K562 (cell line): ENCODE measurements around the gene SLC39A13. TPM values are rescaled to one million over a fixed set of nuclear protein-coding genes. Genes with fewer than 3 reads are reported as not detected.
A peak's percentile ranks its signal among the peaks of the same experiment; 100 is the strongest.

Experiments
- CUX1 ChIP-seq: fragments of 200-800 bp; sonication (Bioruptor generic); IDR thresholded peaks from 2 replicates; pipeline ENCODE4 v1.6.1; 2016; ENCODE audit warnings: missing genetic modification characterization, missing compliant biosample characterization
- GABPB1 ChIP-seq: sonication (generic); formaldehyde crosslinking; IDR thresholded peaks from 2 replicates; pipeline ENCODE4 v1.8.0; 2022; ENCODE audit warnings: mild to moderate bottlenecking, missing genetic modification reagents
- GTF2E2 ChIP-seq: fragments of 200-800 bp; sonication (Bioruptor generic); IDR thresholded peaks from 2 replicates; pipeline ENCODE4 v1.6.1; 2016; ENCODE audit warnings: missing genetic modification characterization, missing compliant biosample characterization
- HMGN3 ChIP-seq: IDR thresholded peaks from 2 replicates; pipeline ENCODE4 v1.6.1; 2011; ENCODE audit warnings: borderline replicate concordance, low read depth, mild to moderate bottlenecking, mixed read lengths, low read length; ENCODE audit not compliant: insufficient read length; ENCODE audit errors: extremely low read depth
- MCM3 ChIP-seq: fragments of 450-650 bp; IDR thresholded peaks from 2 replicates; pipeline ENCODE4 v1.6.1; 2016
- POLR2A ChIP-seq: fragments of 450-650 bp; conservative IDR thresholded peaks from 2 replicates; pipeline ENCODE4 v1.6.1; 2016
- POLR2G ChIP-seq: fragments of 200-400 bp; formaldehyde crosslinking; IDR thresholded peaks from 2 replicates; pipeline ENCODE4 v1.6.1; 2017; ENCODE audit warnings: low read depth, mild to moderate bottlenecking, antibody characterized with exemption, low read length, moderate library complexity
- POU5F1 ChIP-seq: fragments of 150-350 bp; IDR thresholded peaks from 2 replicates; pipeline ENCODE4 v1.6.1; 2014; ENCODE audit warnings: borderline replicate concordance, low read length, low read depth, mild to moderate bottlenecking; ENCODE audit not compliant: partially characterized antibody
- RBM17 ChIP-seq: fragments of 200-400 bp; formaldehyde crosslinking; IDR thresholded peaks from 2 replicates; pipeline ENCODE4 v1.6.1; 2017; ENCODE audit warnings: low read depth, mild to moderate bottlenecking, low read length, borderline replicate concordance
- TCFL5 ChIP-seq: fragments of 250-450 bp; sonication (Bioruptor Pico); conservative IDR thresholded peaks from 2 replicates; pipeline ENCODE4 v1.6.1; 2021; ENCODE audit warnings: mild to moderate bottlenecking, moderate library complexity, matching md5 sums
- ZBTB7A ChIP-seq: IDR thresholded peaks from 2 replicates; pipeline ENCODE4 v1.6.1; 2011; ENCODE audit warnings: low read depth, mild to moderate bottlenecking, low read length, moderate library complexity, borderline replicate concordance; ENCODE audit not compliant: control insufficient read depth
- ZNF354B ChIP-seq: fragments of 250-450 bp; sonication (Bioruptor Pico); IDR thresholded peaks from 2 replicates; pipeline ENCODE4 v1.4.0; 2020
- ZNF668 ChIP-seq: fragments of 250-450 bp; sonication (Bioruptor Pico); IDR thresholded peaks from 2 replicates; pipeline ENCODE4 v1.8.0; 2022; ENCODE audit warnings: mild to moderate bottlenecking, inconsistent platforms
- ZNF830 ChIP-seq: fragments of 250-450 bp; sonication (Bioruptor Pico); IDR thresholded peaks from 2 replicates; pipeline ENCODE4 v1.5.0; 2021; ENCODE audit warnings: mild to moderate bottlenecking
- polyA plus RNA-seq, 8 experiments: library from polyadenylated mRNA; depleted of rRNA in 4 of 8; stranded (reverse) in 5 of 8; unstranded in 3 of 8; fragments of >200 nt; fragmentation: Nextera tagmentation in 2 of 8; fragmentation: Illumina TruSeq in 1 of 8; extraction: Ambion mirVana in 2 of 8; extraction: Trizol in 1 of 8; gene quantifications; 2 replicates each; pipeline versions ENCODE4 v1.2.1 to v1.2.3, GENCODE V29; 2011 to 2014; ENCODE audit warnings: inconsistent platforms in 1 of 8, missing spikeins in 1 of 8
- total RNA-seq, 7 experiments: library from RNA; depleted of rRNA in 6 of 7; stranded (reverse); fragments of >200 nt in 6 of 7; fragmentation: Illumina TruSeq in 2 of 7; extraction: Trizol in 2 of 7; gene quantifications; 2 replicates each; pipeline versions ENCODE4 v1.2.1 to v1.2.3, GENCODE V29; 2011 to 2021; ENCODE audit warnings: low replicate concordance in 1 of 7
- TF ChIP-seq, protein P1 (sequence below): fragments of 450-650 bp; formaldehyde crosslinking; IDR thresholded peaks from 2 replicates; pipeline ENCODE4 v1.4.0; 2020; ENCODE audit warnings: mild to moderate bottlenecking, moderate library complexity
- TF ChIP-seq, protein P2 (sequence below): fragments of 150-350 bp; conservative IDR thresholded peaks from 2 replicates; pipeline ENCODE4 v1.6.1; 2014; ENCODE audit warnings: low read length

The SLC39A13 gene
- total and polyA plus RNA-seq, 9 of the 15 experiments (the other 6 are each of a cell fraction or from before 2014, with no cell fraction given), result 0.17 to 15.9 (median 3.2) TPM

GRCh38 chr11:47407746-47408590 is at the start of gene SLC39A13 (continued):
- TF ChIP-seq MCM3, result no peak
- peak; percentile 88 for TF ChIP-seq ZBTB7A
- no peak for TF ChIP-seq ZNF354B (CRISPR knock-in tag)
- TF ChIP-seq CUX1 (CRISPR knock-in tag), result no peak
- no peak for TF ChIP-seq POU5F1
- TF ChIP-seq TCFL5 (CRISPR knock-in tag), result no peak
- peak; percentile 91 for TF ChIP-seq HMGN3
- no peak for TF ChIP-seq RBM17
- peak; percentile 75 for TF ChIP-seq GTF2E2 (tag)
- peak; percentile 91 for TF ChIP-seq POLR2G
- no peak for TF ChIP-seq ZNF668 (CRISPR knock-in tag)
- TF ChIP-seq, protein P1, sequence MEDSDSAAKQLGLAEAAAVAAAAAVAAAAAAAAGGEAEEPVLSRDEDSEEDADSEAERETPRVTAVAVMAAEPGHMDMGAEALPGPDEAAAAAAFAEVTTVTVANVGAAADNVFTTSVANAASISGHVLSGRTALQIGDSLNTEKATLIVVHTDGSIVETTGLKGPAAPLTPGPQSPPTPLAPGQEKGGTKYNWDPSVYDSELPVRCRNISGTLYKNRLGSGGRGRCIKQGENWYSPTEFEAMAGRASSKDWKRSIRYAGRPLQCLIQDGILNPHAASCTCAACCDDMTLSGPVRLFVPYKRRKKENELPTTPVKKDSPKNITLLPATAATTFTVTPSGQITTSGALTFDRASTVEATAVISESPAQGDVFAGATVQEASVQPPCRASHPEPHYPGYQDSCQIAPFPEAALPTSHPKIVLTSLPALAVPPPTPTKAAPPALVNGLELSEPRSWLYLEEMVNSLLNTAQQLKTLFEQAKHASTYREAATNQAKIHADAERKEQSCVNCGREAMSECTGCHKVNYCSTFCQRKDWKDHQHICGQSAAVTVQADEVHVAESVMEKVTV (CRISPR knock-in tag), result peak; percentile 98
- TF ChIP-seq GABPB1 (CRISPR knock-in tag), result peak; percentile 98
- 0 out of 2 replicates have a peak, but pooled peaks have one; percentile 63 for TF ChIP-seq ZNF830 (CRISPR knock-in tag)
- TF ChIP-seq, protein P2, sequence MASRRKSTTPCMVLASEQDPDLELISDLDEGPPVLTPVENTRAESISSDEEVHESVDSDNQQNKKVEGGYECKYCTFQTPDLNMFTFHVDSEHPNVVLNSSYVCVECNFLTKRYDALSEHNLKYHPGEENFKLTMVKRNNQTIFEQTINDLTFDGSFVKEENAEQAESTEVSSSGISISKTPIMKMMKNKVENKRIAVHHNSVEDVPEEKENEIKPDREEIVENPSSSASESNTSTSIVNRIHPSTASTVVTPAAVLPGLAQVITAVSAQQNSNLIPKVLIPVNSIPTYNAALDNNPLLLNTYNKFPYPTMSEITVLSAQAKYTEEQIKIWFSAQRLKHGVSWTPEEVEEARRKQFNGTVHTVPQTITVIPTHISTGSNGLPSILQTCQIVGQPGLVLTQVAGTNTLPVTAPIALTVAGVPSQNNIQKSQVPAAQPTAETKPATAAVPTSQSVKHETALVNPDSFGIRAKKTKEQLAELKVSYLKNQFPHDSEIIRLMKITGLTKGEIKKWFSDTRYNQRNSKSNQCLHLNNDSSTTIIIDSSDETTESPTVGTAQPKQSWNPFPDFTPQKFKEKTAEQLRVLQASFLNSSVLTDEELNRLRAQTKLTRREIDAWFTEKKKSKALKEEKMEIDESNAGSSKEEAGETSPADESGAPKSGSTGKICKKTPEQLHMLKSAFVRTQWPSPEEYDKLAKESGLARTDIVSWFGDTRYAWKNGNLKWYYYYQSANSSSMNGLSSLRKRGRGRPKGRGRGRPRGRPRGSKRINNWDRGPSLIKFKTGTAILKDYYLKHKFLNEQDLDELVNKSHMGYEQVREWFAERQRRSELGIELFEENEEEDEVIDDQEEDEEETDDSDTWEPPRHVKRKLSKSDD, result 0 out of 2 replicates have a peak, but pooled peaks have one; percentile 79
- peak; percentile 74 for TF ChIP-seq POLR2A
